ENCODE results near the gene BRD4.

The BRD4 gene

DNA sequence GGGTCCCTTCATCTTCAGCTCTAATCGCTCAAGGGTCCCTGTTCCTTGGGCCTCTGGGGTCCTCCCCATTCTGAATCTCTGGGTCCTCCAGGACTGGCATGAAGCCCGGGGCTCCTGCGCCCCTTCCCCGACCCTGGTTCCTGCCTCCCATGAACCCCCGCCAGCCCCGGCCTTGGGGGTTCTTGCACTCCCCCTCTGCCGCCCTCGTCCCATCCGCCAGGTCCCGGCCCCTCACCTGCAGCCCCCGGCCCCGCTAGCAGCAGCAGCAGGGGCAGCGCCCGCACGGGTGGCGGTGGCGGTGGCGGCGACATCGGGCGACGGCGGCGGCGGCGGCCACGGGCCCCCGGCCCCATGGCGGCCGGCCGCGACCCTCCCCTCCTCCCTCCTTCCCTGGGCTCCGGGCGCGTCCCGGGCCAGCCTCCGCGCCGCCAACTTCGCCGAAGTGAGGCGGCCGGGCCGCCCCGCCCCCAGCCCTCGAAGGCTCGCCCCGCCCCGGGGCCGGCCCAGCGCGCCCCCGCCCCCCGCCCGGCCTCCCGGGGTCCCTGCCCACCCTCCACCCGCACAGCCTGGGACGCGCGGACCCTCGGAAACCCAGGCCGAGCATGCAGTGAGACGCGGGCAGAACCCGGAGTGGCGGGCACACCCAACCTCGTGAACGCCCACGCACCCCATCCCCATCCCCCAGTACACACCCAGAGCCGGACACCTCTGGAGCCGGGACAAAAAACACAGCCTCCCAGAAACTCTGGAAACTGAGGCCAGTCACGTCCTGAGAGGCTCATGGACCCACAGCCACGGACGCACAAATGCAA is 131.6 kb downstream of the BRD4 start, which contains the start of gene NOTCH3:
Gene NOTCH3, minus strand, starts transcription at position 443 of the 812 bp plus-strand sequence. Its CDS starts 90 bp downstream, at position 353.
- Mint-ChIP-seq H3K27ac (no peak within 1 kb of the TSS), H3K4me1 (peaks cover 11% of the 10 kb centered on the region), H3K27me3 (peaks cover 75% of the 10 kb centered on the region), H3K4me3 (peak within 1 kb of the TSS; percentile 31 to 73), H3K9me3 (no peaks in the 10 kb centered on the region)
- ATAC-seq (peak; percentile 8), DNase-seq (no peak)

GRCh38 chr19:15199661-15200552 is 132.4 kb downstream of the BRD4 start:
- H3K27me3 Mint-ChIP-seq: peaks cover 74% of the 10 kb centered on the region
- H3K27ac Mint-ChIP-seq: no peak overlapping the region
- H3K4me1 Mint-ChIP-seq: peaks cover 14% of the 10 kb centered on the region
- DNase-seq: no peak
- H3K9me3 Mint-ChIP-seq: no peaks in the 10 kb centered on the region
- ATAC-seq: peak; percentile 9
- H3K4me3 Mint-ChIP-seq: peak overlapping the region; percentile 36 to 73

GRCh38 chr19:15198951-15199660 is 133.2 kb downstream of the BRD4 start:
- ATAC-seq (no peak), DNase-seq (no peak)
- H3K27ac Mint-ChIP-seq: no peak overlapping the region
- H3K4me1 Mint-ChIP-seq: peaks cover 19% of the 10 kb centered on the region
- peak overlapping the region; percentile 36 to 43 for H3K4me3 Mint-ChIP-seq
- H3K9me3 Mint-ChIP-seq: no peaks in the 10 kb centered on the region
- H3K27me3 Mint-ChIP-seq: peaks cover 78% of the 10 kb centered on the region

DNA sequence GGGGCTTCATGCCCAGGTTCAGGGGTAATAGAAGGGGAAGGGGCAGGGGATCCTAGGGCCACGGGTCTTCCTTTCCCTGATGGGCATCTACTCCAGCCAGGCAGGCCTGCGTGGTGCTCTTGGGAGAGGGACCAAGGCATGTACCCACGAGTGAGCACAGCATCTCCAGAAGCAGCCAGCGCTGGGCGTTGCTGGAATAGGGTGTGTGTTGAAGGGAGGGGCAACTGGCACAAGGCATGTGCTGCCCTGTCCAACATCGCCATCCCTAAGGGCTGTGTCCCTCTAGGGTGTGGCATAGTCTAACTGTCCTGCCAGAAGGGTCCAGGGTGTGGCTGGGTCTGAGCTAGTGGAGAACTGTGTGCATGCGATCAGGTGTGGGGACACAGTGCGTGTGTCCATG is 134.4 kb downstream of the BRD4 start:
- no peak for DNase-seq
- ATAC-seq: no peak
- Mint-ChIP-seq H3K4me1 (peaks cover 19% of the 10 kb centered on the region), H3K9me3 (no peaks in the 10 kb centered on the region), H3K4me3 (no peak overlapping the region), H3K27me3 (peaks cover 80% of the 10 kb centered on the region), H3K27ac (no peak overlapping the region)

- Mint-ChIP-seq H3K4me3 (no peak overlapping the region), H3K27ac (no peak overlapping the region), H3K9me3 (no peaks in the 10 kb centered on the region), H3K4me1 (peaks cover 19% of the 10 kb centered on the region), H3K27me3 (peaks cover 78% of the 10 kb centered on the region)
- DNase-seq: no peak
- peak; percentile 8 for ATAC-seq
These were observed 134.9 kb downstream of the BRD4 start for GRCh38 chr19:15197275-15197941.

- H3K27ac Mint-ChIP-seq: no peak overlapping the region
- no peaks in the 10 kb centered on the region for H3K9me3 Mint-ChIP-seq
- H3K4me1 Mint-ChIP-seq: peaks cover 19% of the 10 kb centered on the region
- DNase-seq (no peak), ATAC-seq (no peak)
- peaks cover 78% of the 10 kb centered on the region for H3K27me3 Mint-ChIP-seq
- H3K4me3 Mint-ChIP-seq: no peak overlapping the region
These were observed 135.9 kb downstream of the BRD4 start for GRCh38 chr19:15196360-15197005.

- Mint-ChIP-seq H3K4me1 (peaks cover 19% of the 10 kb centered on the region), H3K27ac (no peak overlapping the region), H3K27me3 (peaks cover 74% of the 10 kb centered on the region), H3K4me3 (peak overlapping the region in 1 of 2 donors; percentile 38), H3K9me3 (no peaks in the 10 kb centered on the region)
- ATAC-seq (peak; percentile 36), DNase-seq (no peak)
These were observed 136.7 kb downstream of the BRD4 start for GRCh38 chr19:15195371-15196334.

GRCh38 chr19:15194938-15195337 is 137.4 kb downstream of the BRD4 start:
- ATAC-seq (no peak), DNase-seq (no peak)
- Mint-ChIP-seq H3K27me3 (peaks cover 74% of the 10 kb centered on the region), H3K9me3 (no peaks in the 10 kb centered on the region), H3K4me1 (peaks cover 19% of the 10 kb centered on the region), H3K4me3 (peak overlapping the region; percentile 20 to 41), H3K27ac (no peak overlapping the region)

GRCh38 chr19:15191982-15192381 is 140.4 kb downstream of the BRD4 start:
- no peak for DNase-seq
- Mint-ChIP-seq H3K27ac (no peak overlapping the region), H3K4me3 (no peak overlapping the region), H3K27me3 (peaks cover 47% of the 10 kb centered on the region), H3K9me3 (no peaks in the 10 kb centered on the region), H3K4me1 (peaks cover 10% of the 10 kb centered on the region)
- ATAC-seq: no peak

DNA sequence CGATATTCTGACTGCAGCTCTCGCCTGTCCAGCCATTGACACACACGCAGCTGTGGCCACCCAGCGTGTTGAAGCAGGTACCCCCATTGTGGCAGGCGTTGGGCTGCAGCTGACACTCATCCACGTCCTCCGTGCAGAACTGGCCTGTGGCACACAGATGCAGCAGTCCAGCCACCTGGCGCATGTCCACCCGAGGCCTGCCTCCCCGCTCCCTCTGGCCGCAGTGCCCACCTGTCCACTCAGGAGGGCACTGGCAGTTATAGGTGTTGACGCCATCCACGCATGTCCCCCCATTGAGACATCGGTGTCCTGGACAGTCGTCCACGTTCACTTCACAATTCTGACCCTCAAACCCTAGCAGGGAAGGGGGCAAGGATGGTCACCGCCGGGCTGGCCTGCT is 140.8 kb downstream of the BRD4 start:
- Mint-ChIP-seq H3K27me3 (peaks cover 42% of the 10 kb centered on the region), H3K4me1 (peaks cover 8% of the 10 kb centered on the region), H3K27ac (no peak overlapping the region), H3K4me3 (no peak overlapping the region), H3K9me3 (no peaks in the 10 kb centered on the region)
- no peak for ATAC-seq
- no peak for DNase-seq

- no peak overlapping the region for H3K27ac Mint-ChIP-seq
- H3K27me3 Mint-ChIP-seq: peaks cover 19% of the 10 kb centered on the region
- ATAC-seq: no peak
- no peak for DNase-seq
- H3K9me3 Mint-ChIP-seq: no peaks in the 10 kb centered on the region
- no peak overlapping the region for H3K4me3 Mint-ChIP-seq
- no peaks in the 10 kb centered on the region for H3K4me1 Mint-ChIP-seq
These were observed 143.5 kb downstream of the BRD4 start for GRCh38 chr19:15188851-15189250.

GRCh38 chr19:15187026-15188007 is 145.0 kb downstream of the BRD4 start:
- Mint-ChIP-seq H3K4me3 (no peak overlapping the region), H3K9me3 (no peaks in the 10 kb centered on the region), H3K27ac (no peak overlapping the region), H3K4me1 (no peaks in the 10 kb centered on the region), H3K27me3 (peaks cover 12% of the 10 kb centered on the region)
- DNase-seq: no peak
- ATAC-seq: no peak
